Endothelial cell of umbilical vein (primary cell): ENCODE results near the gene RNF43.

ENCODE experiments used
- CTCF ChIP-seq, 2 donors: IDR thresholded peaks; 1 replicate in 1 of 2; 2 replicates in 1 of 2; pipeline ENCODE4 v1.5.1; 2011; ENCODE audit warnings: low read length in 2 of 2, mild to moderate bottlenecking in 2 of 2, moderate library complexity in 2 of 2, control low read depth in 1 of 2, inconsistent platforms in 1 of 2, low read depth in 1 of 2; ENCODE audit not compliant: insufficient read depth in 1 of 2; ENCODE audit errors: extremely low read depth in 1 of 2
- EZH2 ChIP-seq: IDR thresholded peaks from 2 replicates; pipeline ENCODE4 v1.6.1; 2012; ENCODE audit warnings: borderline replicate concordance, low read depth, mild to moderate bottlenecking, moderate library complexity, low read length, inconsistent platforms; ENCODE audit not compliant: severe bottlenecking
- GATA2 ChIP-seq: IDR thresholded peaks from 2 replicates; pipeline ENCODE4 v1.7.0; 2011; ENCODE audit warnings: low read depth, mild to moderate bottlenecking, moderate library complexity, mixed read lengths, low read length; ENCODE audit not compliant: insufficient read length, insufficient read depth
- MAX ChIP-seq: IDR thresholded peaks from 2 replicates; pipeline ENCODE4 v1.6.1; 2011; ENCODE audit not compliant: insufficient read depth, insufficient read length
- MYC ChIP-seq: IDR thresholded peaks from one replicate; pipeline ENCODE4 v1.6.1; 2011; ENCODE audit warnings: mild to moderate bottlenecking, low read depth, low read length
- POLR2A ChIP-seq: IDR thresholded peaks from 2 replicates; pipeline ENCODE4 v1.6.1; 2012; ENCODE audit warnings: low read depth, mild to moderate bottlenecking, control low read depth, low read length
- POLR2AphosphoS5 ChIP-seq: IDR thresholded peaks from 2 replicates; pipeline ENCODE4 v1.6.1; 2012; ENCODE audit warnings: low read depth, mild to moderate bottlenecking, control low read depth, low read length, moderate library complexity; ENCODE audit not compliant: insufficient read depth

- TF ChIP-seq EZH2 = no peak
- no peak for TF ChIP-seq CTCF (IDR thresholded peaks at IDR 0.05; ENCODE audit: extremely low read depth in 1 of 2, insufficient read depth in 1 of 2, low read depth in 1 of 2, low read length in 2 of 2)
- TF ChIP-seq POLR2A = no peak
- TF ChIP-seq POLR2AphosphoS5 = no peak
- TF ChIP-seq MAX = no peak
- TF ChIP-seq GATA2 = no peak
- no peak for TF ChIP-seq MYC
Observed at GRCh38 chr17:58396173-58396572, 21.2 kb downstream of the RNF43 start.
